Measurements from ENCODE around the gene CLCF1. TPM values are rescaled to one million over a fixed set of nuclear protein-coding genes. Genes with fewer than 3 reads are reported as not detected.
A peak's percentile ranks its signal among the peaks of the same experiment; 100 is the strongest.

The CLCF1 gene
- total and polyA plus RNA-seq, 10 of the 15 experiments (the other 5 are each of a cell fraction or from before 2014, with no cell fraction given), result 0.16 to 2.1 (median 0.63) TPM; not detected in 1

DNA sequence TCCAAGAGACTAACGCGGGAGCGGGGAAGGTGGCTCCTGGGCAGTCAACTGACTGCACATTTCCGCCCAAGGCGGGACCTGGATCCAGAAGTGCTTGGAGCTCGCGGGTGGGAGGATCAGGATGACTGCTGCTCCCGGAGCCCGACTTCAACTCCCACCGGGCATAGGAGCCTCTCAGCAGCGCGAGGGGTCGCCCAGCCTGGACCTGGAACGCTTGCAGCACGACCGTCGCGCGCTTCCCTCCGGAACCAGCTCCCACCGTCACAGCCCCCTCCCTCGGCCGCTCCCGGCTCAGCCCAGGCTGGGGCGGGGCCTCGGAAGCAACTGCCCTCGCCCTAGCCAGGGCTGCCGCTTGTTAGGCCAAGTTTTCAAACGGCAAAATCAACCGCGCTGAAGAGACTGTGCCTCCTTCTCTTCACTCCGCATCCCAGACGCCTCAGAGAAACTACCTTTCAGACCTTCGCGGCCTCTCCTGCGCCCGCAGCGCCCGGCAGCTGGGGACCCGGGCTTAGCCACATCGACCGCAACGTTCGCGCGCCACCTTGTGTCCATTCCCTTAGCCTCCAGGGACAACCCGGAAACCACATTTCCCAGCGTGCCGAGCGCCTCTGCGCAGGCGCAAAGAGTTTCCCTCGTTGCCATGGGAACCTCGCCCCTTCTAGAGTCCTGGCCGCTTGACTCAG, 56.1 kb downstream of the CLCF1 start (continued):
- 0 out of 2 replicates have a peak, but pooled peaks have one; percentile 18 for TF ChIP-seq WRNIP1 (IDR thresholded peaks at IDR 0.05; ENCODE audit: borderline replicate concordance, low read depth, low read length)
- peak; percentile 54; the same call in 1 of the 2 replicates for TF ChIP-seq CREM (IDR thresholded peaks at IDR 0.05; ENCODE audit: low read depth)
- no peak for TF ChIP-seq HDAC2 (IDR thresholded peaks at IDR 0.05)
- peak; percentile 98 for TF ChIP-seq RUNX3 (IDR thresholded peaks at IDR 0.05; ENCODE audit: low read length)
- TF ChIP-seq CBX5 (IDR thresholded peaks at IDR 0.05; ENCODE audit: low read depth), result no peak
- TF ChIP-seq ETV6 (conservative IDR thresholded peaks at IDR 0.05 in 1 of 2, IDR thresholded peaks at IDR 0.05 in 1 of 2; ENCODE audit: borderline replicate concordance in 1 of 2, low read depth in 1 of 2), result no peak
- TF ChIP-seq, protein P1, sequence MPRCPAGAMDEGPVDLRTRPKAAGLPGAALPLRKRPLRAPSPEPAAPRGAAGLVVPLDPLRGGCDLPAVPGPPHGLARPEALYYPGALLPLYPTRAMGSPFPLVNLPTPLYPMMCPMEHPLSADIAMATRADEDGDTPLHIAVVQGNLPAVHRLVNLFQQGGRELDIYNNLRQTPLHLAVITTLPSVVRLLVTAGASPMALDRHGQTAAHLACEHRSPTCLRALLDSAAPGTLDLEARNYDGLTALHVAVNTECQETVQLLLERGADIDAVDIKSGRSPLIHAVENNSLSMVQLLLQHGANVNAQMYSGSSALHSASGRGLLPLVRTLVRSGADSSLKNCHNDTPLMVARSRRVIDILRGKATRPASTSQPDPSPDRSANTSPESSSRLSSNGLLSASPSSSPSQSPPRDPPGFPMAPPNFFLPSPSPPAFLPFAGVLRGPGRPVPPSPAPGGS (IDR thresholded peaks at IDR 0.05; ENCODE audit: borderline replicate concordance, insufficient read depth, low read depth, low read length, poor library complexity, severe bottlenecking), result no peak
- TF ChIP-seq PAX5 (IDR thresholded peaks at IDR 0.05; ENCODE audit: borderline replicate concordance, low read depth, low read length), result peak; percentile 76; the same call in 1 of the 2 replicates
- no peak for TF ChIP-seq NR2C1 (IDR thresholded peaks at IDR 0.05)
- TF ChIP-seq, protein P2, sequence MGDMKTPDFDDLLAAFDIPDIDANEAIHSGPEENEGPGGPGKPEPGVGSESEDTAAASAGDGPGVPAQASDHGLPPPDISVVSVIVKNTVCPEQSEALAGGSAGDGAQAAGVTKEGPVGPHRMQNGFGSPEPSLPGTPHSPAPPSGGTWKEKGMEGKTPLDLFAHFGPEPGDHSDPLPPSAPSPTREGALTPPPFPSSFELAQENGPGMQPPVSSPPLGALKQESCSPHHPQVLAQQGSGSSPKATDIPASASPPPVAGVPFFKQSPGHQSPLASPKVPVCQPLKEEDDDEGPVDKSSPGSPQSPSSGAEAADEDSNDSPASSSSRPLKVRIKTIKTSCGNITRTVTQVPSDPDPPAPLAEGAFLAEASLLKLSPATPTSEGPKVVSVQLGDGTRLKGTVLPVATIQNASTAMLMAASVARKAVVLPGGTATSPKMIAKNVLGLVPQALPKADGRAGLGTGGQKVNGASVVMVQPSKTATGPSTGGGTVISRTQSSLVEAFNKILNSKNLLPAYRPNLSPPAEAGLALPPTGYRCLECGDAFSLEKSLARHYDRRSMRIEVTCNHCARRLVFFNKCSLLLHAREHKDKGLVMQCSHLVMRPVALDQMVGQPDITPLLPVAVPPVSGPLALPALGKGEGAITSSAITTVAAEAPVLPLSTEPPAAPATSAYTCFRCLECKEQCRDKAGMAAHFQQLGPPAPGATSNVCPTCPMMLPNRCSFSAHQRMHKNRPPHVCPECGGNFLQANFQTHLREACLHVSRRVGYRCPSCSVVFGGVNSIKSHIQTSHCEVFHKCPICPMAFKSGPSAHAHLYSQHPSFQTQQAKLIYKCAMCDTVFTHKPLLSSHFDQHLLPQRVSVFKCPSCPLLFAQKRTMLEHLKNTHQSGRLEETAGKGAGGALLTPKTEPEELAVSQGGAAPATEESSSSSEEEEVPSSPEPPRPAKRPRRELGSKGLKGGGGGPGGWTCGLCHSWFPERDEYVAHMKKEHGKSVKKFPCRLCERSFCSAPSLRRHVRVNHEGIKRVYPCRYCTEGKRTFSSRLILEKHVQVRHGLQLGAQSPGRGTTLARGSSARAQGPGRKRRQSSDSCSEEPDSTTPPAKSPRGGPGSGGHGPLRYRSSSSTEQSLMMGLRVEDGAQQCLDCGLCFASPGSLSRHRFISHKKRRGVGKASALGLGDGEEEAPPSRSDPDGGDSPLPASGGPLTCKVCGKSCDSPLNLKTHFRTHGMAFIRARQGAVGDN (IDR thresholded peaks at IDR 0.05), result no peak; the same call in 1 of the 2 replicates
- no peak; the same call in 1 of the 2 replicates for TF ChIP-seq SREBF1 (IDR thresholded peaks at IDR 0.05; ENCODE audit: low read length)
- peak; percentile 100 for TF ChIP-seq BMI1 (IDR thresholded peaks at IDR 0.05; ENCODE audit: borderline replicate concordance)
- TF ChIP-seq, protein P3, sequence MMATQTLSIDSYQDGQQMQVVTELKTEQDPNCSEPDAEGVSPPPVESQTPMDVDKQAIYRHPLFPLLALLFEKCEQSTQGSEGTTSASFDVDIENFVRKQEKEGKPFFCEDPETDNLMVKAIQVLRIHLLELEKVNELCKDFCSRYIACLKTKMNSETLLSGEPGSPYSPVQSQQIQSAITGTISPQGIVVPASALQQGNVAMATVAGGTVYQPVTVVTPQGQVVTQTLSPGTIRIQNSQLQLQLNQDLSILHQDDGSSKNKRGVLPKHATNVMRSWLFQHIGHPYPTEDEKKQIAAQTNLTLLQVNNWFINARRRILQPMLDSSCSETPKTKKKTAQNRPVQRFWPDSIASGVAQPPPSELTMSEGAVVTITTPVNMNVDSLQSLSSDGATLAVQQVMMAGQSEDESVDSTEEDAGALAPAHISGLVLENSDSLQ (IDR thresholded peaks at IDR 0.05), result no peak
- no peak for TF ChIP-seq HDAC6 (IDR thresholded peaks at IDR 0.05; ENCODE audit: unreplicated experiment)
- TF ChIP-seq SMAD1 (IDR thresholded peaks at IDR 0.05; ENCODE audit: low read depth, partially characterized antibody), result peak; percentile 29
- peak; percentile 95 for TF ChIP-seq MLLT1 (IDR thresholded peaks at IDR 0.05)
- peak; percentile 69 for TF ChIP-seq HDGF (IDR thresholded peaks at IDR 0.05)
- no peak for TF ChIP-seq MYC (IDR thresholded peaks at IDR 0.05; ENCODE audit: insufficient read depth, insufficient read length, insufficient replicate concordance, low read length, severe bottlenecking)
- TF ChIP-seq SIX5 (IDR thresholded peaks at IDR 0.05; ENCODE audit: low read depth, low read length, severe bottlenecking), result peak; percentile 91
- 0 out of 4 replicates have a peak, but pooled peaks of 1 of the 2 experiments have one; percentile 43 for TF ChIP-seq SRF (IDR thresholded peaks at IDR 0.05; ENCODE audit: low read depth in 2 of 2, low read length in 2 of 2)
- peak in 1 of 2 experiments; percentile 45; a peak in 1 of 4 replicates for TF ChIP-seq BHLHE40 (IDR thresholded peaks at IDR 0.05; ENCODE audit: borderline replicate concordance in 1 of 2, low read depth in 2 of 2, low read length in 1 of 2)
